ENCODE data around the gene UGT2B17.
"Not testable (repeated sequence)": the region's sequence is repeated elsewhere in the genome, so short reads cannot be mapped to it uniquely, and the experiment has no call there.

UGT2B17 gene

DNA sequence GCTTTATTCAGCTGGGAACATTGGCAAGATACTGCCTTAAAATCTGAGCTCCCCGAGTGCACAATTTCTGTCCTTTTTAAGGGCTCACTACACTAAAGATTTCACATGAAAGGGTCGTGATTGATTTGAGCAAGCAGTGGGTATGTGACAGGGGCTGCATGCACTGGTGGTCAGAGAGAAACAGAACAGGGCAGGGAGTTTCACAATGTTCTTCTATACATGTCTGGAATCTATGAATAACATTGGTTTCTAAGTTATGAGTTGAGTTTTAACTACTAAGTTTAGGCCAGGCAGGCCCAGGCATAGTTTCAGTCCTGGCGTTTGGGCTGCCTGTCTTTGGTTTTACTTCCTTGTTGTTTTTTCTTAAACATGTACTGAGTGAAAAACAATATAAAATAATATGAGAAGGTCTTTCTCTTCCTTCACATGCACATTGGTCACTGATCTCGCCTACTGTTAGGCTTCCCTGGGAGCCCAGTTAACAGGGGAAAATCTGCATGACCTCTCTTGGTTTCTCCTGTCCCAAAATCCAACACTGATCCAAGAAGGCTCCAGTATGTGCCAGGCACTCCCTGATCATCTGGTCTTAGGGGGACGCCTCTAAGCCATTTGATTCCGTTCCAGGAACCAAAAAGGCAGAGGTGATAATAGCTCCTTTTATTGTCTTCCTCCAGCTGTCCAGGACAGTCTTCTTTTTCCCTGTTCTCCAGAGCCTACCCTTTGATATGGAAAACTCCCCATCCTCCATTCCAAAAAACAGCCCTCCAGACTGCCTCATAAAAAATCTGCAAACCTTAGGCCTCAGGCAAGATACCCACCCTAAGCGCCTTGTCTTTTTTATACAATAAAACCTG lies at the start of gene UGT2B17:
Gene UGT2B17, minus strand, starts transcription at position 51 of the 854 bp plus-strand sequence. CDS start 7,838 bp downstream, outside the sequence.
- no peak for DNase-seq (ENCODE audit: low read depth in 3 of 3)

DNA sequence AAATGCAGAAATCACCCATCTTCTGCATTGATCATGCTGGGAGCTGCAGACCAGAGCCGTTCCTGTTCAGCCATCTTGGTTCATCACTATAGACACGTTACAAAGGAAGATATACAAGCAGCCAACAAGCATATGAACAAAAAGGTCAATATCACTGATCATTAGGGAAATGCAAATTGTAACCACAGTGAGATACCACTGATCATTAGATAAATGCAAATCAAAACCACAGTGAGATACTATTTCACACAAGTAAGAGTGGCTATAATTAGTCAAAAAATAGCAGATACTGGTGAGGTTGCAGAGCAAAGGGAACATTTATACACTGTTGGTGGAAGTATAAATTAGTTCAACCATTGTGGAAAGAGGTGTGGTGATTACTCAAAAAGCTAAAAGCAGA lies 46.6 kb upstream of the UGT2B17 start:
- not testable (repeated sequence) for DNase-seq (ENCODE audit: low read depth in 3 of 3)

DNA sequence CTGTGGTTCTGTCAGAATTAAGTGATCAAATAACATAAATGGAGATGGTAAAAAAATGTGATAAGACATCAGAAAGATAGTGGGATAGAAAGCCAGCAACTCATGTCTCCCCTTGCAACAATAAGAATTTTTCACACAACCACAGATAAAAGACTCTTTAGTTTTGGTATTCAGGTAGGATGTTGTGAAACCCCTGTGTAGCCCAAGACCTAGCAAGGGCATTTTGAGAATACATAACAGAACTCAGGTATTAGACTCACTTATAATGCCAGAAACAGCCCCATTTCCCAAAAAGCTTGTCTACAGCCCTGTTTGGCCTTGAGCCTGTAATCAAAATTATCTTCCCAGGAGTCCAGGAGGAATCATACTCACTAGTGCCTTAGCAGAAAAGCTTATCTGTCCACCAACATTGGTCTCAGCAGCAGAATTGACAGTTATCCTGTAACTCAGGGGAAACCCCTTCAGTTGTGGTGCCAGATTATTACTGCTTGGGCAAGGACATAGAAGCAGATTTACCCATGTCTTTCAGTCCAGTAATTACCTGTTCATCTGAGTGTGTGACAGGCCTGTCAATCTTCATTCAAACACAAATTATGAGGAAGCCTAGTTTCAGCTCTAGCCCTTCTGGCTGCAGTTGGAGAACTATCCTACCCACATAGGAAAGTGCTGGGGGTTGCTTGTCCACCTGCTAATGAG lies 41.0 kb upstream of the UGT2B17 start:
- DNase-seq (ENCODE audit: low read depth in 3 of 3), result no peak

GRCh38 chr4:68615699-68616422 lies 39.7 kb upstream of the UGT2B17 start:
- no peak for DNase-seq (ENCODE audit: low read depth in 3 of 3)

DNA sequence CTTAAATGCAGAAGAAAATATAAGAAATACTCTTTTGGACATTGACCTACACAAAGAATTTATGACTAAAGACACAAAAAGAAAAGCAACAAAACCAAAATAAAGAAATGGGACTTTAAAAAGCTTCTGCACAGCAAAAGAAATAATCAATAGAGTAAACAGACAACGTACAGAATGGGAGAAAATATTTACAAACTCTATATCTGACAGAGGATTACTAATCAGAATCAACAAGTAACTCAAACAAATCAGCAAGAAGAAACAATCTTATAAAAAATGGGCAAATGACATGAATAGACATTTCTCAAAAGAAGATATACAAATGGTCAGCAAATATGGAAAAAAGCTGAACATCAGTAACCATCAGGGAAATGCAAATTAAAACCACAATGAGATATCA lies 37.6 kb upstream of the UGT2B17 start:
- DNase-seq (ENCODE audit: low read depth in 3 of 3), result no peak

GRCh38 chr4:68606240-68606639 lies 30.1 kb upstream of the UGT2B17 start:
- no peak for DNase-seq (ENCODE audit: low read depth in 3 of 3)

DNA sequence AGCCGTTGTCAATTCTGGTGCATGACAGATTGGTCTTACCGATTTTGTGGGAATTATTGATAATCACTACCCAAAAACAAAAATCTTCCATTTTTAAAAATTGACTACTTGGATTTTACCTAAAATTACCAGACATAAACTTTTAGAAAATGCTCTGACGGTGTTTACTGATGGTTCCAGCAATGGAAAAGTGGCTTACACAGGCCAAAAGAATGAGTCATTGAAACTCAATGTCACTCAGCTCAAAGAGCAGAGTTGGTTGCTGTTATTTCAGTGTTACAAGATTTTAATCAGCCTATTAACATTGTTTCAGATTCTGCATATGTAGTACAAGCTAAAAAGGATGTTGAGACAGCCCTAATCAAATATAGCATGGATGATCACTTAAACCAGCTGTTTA lies 23.0 kb upstream of the UGT2B17 start:
- DNase-seq (ENCODE audit: low read depth in 3 of 3), result no peak

GRCh38 chr4:68597482-68597881 lies 21.4 kb upstream of the UGT2B17 start:
- DNase-seq (ENCODE audit: low read depth in 3 of 3), result no peak

DNA sequence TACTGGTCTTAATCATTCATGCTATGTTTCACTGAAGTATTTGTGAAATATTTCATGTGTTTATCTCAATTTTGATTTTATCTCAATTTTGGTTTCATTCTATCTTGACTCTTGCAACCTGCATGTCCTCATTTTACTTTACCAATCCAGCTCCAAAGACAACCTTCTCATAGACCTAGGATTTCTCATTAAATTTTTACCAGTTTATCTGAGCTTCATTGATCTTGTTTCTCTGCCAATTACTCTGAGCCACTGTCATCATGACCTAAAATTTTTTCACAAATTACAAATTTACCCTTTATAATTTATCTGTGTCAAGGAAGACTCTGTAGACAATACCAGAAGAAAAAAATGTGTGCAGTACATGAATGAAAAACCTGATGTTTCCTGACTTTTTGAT lies 18.6 kb upstream of the UGT2B17 start:
- no peak for DNase-seq (ENCODE audit: low read depth in 3 of 3)

DNA sequence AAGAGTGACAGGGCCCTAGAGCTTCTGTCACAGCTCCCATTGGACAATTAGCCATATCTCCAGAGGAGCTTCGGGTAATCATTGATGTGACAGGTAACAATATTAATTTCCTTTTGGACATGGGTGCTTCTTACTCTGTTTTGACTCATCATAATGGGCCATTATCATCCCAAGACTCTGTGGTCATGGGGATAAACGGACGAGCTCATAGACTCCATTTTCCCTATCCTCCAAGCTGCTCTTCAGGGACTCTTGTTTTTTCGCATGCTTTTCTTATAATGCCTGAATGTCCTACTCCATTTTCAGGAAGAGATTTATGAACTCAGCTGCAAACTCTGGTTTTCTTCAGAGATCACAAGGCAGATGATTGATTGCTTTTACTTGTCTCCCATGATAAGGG lies 17.0 kb upstream of the UGT2B17 start:
- no peak for DNase-seq (ENCODE audit: low read depth in 3 of 3)

GRCh38 chr4:68592673-68593072 lies 16.6 kb upstream of the UGT2B17 start:
- DNase-seq (ENCODE audit: low read depth in 3 of 3), result no peak

DNA sequence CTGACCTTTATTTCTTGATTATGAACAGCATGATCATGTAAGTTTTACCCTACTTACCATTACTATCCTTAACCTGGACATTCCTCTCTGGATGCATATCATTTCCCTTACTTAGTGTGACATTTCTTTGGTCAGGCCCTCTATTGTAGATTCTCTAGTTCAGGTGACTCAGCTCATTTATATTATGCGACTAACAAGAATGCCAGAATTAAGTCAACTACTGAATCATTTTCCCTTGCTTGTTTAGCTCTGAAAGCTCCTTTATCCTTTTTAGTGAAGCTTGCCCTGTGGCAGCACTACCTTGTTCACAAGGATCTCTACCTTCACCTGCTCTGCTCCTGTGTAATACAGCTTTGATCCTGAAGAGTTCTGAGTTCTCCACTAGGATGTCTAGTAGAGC lies 15.1 kb upstream of the UGT2B17 start:
- no peak for DNase-seq (ENCODE audit: low read depth in 3 of 3)

- no peak for DNase-seq (ENCODE audit: low read depth in 3 of 3)
Measured at GRCh38 chr4:68589790-68590189, 13.7 kb upstream of the UGT2B17 start.

- DNase-seq (ENCODE audit: low read depth in 3 of 3), result no peak
Measured at GRCh38 chr4:68582339-68582717, 6.2 kb upstream of the UGT2B17 start.

- DNase-seq (ENCODE audit: low read depth in 3 of 3), result no peak
Measured at GRCh38 chr4:68581383-68582338, 5.5 kb upstream of the UGT2B17 start.

DNA sequence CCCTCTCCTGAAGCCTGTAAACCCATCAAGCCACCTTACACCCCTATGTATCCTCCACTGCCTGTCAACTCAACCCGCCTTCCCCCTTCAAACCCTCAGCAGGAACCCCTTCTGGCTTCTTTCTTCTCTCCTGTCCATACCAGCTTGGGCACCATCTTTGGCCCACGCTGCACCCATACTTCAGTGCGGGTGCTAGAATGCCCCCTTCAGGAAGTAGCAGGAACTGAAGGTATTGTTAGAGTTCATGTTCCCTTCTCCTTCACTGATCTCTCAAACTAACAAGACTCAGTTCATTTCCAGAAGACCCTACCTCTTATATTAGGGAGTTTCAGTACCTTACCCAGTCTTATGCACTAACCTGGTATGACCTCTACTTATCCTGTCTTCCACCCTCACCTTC lies 1.5 kb upstream of the UGT2B17 start:
- no peak for DNase-seq (ENCODE audit: low read depth in 3 of 3)

- not testable (repeated sequence) for DNase-seq (ENCODE audit: low read depth in 3 of 3)
Measured at GRCh38 chr4:68575636-68576035, 486 bp downstream of the UGT2B17 start.

DNA sequence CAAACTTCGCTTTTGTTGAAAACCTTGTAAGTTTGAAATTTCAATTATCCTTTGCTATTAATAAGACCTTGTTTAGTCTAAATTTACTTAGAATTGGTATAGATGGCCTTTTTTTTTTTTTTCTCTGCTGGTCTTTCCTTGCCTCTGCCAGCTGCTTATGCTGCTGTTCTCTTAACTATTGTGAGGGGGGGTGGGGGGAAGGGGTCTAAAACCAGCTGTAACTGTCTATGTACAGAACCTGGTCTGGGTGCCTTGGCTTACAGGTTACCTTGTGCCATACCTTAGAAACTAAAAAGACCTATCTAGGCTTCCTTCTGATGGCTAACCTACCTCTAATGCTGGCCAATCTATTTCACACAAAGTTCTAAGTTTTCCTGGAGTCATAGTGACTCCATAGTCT lies 1.0 kb downstream of the UGT2B17 start:
- DNase-seq (ENCODE audit: low read depth in 3 of 3), result no peak

GRCh38 chr4:68572653-68573170 lies 3.4 kb downstream of the UGT2B17 start:
- no peak for DNase-seq (ENCODE audit: low read depth in 3 of 3)

GRCh38 chr4:68570122-68570507 lies 6.0 kb downstream of the UGT2B17 start:
- DNase-seq (ENCODE audit: low read depth in 3 of 3), result no peak

GRCh38 chr4:68569466-68570121 lies 6.5 kb downstream of the UGT2B17 start:
- no peak for DNase-seq (ENCODE audit: low read depth in 3 of 3)
